ENCODE measurements around the gene LMO3.

GRCh38 chr12:16515666-16516065, 90.3 kb downstream of the LMO3 start:
- TF ChIP-seq SP1 (IDR thresholded peaks at IDR 0.05) (no peak), CTCF (IDR thresholded peaks at IDR 0.05; ENCODE audit: low read depth, low read length, missing input control) (no peak), JUND (IDR thresholded peaks at IDR 0.05) (no peak), FOXA1 (IDR thresholded peaks at IDR 0.05) (no peak), REST (IDR thresholded peaks at IDR 0.05) (no peak)

Measured in liver (tissue), 3 donors.